GF-D8 (cell line): ENCODE results near the gene MIF4GD.
"Not testable (repeated sequence)": the region's sequence is repeated elsewhere in the genome, so short reads cannot be mapped to it uniquely, and the experiment has no call there.

Experiments
- DNase-seq: peaks from one replicate; lab custom pipeline; 2025; lab: John Stamatoyannopoulos, UW

The MIF4GD gene

DNA sequence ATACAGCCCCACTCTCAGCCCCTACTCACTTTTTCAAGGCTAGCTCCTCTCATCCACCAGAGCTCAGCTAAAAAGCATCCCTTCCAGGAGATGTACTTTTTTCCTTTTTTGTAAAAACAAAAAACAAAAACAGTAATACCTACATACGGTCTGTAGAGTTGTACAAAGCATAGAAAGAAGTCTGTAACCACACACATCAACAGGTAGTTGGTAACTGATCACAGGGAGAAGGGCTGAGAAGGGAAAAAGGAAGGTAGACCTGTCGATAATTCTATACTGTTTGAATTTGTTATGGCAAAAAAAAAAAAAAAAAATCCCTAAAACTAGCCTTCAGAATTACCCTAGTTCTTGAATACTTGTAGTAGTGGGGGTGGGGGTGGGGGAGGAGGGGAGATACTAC is 17.3 kb upstream of the MIF4GD start:
- no peak for DNase-seq

DNA sequence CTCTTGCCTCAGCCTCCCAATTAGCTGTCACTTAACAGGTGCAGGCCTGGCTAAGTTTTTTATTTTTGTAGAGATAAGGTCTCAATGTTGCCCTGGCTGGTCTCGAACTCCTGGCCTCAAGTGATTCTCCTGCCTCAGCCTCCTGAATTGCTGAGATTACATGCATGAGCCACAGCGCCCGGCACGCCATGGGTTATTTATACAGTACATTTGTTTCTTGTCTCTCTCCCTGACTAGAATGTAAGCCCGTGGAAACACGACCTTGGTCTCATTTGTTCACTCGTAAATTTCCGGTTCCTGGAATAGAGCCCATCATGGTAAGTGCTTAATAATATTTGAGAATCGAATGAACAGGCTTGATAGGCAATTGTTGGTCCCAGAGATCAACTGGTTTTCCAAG is 16.2 kb upstream of the MIF4GD start:
- no peak for DNase-seq

DNA sequence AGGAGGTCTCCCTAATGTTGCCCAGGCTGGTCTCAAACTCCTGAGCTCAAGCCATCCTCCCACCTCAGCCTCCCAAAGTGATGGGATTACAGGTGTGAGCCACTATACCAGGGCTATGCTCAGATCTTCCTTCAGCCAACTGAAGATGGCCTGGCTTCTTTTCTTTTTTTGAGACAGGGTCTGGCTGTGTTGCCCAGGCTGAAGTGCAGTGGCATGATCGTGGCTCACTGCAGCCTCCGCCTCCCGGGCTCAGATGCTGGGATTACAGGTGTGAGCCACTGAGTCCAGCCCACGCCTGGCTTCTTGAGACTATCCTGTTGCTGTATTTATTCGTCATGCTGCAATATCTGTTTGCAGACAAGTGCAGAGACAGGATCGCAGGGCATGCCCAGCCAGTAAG is 14.1 kb upstream of the MIF4GD start:
- DNase-seq: no peak

DNA sequence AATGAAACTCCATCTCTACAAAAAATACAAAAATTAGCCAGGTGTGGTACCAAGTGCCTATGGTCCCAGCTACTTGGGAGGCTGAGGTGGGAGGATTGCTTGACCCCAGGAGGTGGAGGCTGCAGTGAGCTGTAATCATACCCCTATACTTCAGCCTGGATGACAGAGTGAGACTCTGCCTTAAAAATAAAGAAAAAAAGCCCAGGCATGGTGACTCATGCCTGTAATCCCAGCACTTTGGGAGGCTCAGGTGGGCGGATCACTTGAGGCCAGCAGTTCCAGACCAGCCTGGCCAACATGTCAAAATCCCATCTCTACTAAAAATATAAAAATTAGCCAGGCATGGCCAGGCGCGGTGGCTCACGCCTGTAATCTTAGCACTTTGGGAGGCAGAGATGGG is 9.2 kb upstream of the MIF4GD start:
- not testable (repeated sequence) for DNase-seq

DNA sequence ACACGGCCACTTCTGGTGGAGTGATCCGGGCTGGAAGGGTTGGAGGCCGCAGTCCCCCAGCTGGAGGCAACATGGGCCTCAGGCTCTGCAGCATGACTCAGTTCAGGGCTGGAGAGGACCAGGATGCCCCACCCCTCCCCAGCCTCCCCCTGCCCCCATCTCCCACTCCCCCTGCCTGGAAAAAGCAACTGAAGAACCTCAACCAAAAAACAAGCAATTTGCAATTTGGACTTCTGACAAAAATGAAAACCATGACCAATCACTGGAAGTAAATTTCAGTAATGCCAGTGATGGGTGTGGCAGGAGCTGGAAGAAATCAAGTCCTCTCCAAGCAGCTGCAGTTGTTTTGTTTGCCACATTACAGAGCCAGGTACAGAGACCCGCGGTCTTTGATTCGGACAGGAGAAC is 6.6 kb upstream of the MIF4GD start:
- no peak for DNase-seq

DNA sequence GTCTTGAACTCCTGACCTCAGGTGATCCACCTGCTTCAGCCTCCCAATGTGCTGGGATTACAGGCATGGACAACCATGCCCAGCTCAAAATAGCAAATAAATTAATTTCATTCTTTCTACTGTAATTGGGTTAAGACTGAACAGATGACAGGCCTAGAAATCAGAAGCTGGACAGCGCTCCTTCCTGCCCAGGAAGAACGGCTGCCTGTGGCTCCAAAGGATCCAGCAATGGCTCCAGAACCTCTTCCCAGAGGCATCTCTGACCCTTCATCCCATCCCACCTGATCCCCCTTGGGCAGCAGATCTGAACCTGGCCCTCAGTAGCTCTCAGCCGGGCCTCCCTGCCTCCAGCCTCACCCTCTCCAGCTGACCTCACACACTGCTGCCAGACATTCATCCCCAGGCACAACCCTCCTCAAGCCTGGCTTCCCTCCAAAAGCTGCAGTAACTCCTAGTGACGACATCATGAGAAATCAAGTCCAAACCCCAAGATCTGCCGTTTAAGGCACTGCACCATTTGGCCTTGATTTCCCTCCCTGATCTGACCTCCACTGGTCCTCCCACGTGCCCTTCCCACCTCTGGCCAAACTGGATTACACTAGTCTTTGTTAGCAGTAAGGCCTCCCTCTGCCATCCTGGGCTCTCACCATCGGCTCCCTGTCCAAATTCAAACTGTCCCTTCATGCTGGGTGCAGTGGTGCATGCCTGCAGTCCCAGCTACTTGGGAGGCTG is 3.1 kb upstream of the MIF4GD start:
- DNase-seq: no peak

DNA sequence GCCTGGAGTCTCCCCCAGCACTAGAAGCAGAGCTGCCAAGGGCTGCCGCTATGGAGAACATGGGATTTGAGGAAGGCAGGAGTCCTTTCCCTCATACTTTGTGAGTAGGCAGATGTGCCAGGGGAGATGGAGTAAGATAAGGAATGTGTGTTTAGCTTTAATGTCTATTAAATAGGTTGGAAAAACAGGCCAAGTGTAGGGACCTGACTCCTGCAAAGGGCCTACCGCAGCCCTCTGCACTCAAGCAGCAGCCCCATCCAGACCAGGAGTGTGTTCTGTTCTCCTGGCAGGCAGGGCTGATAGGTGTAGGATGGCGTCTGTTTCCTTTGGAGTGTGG is 1.8 kb upstream of the MIF4GD start:
- no peak for DNase-seq

DNA sequence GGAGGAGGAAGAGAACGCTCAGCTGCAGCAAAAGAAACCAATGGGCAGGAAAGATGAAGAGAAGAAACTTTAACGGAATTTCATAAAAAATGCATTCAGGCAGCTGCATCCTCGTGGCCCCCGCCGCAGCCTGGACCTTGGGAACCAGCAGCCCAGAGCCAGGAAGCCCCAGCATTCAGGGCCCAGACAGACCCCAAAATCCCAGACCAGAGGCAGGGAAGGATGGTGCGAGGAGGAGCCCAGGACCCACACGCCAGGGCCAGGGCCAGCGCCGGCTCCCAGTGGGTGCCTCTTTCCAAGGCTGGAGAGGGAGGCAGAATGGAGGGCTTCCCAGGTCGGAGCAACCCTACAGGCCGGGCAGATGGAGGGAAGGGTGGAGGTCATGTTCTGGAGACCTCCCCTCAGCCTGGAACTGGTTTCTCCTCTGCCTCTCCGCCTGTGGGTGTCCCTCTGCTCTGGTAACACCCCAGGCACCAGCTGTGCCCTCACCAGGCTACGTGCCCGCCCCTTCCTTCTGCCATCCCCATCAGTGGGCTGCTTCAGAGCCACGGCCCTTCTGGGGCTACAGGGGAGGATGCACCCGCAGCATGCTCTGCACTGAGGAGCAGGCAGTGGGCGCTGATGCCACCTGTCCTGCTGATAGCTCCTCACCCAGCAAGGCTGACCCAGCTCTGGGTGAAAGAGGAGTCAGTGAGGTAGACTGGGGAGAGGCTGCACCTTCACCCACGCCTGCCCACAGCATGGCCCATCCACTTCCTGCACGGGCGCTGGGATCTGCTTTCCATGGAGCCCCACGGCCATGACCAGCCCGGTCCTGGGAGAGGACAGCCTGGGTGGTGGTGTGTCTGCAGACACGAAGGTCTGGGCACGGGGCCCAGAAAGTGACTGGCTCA is 1.2 kb upstream of the MIF4GD start:
- DNase-seq: no peak

DNA sequence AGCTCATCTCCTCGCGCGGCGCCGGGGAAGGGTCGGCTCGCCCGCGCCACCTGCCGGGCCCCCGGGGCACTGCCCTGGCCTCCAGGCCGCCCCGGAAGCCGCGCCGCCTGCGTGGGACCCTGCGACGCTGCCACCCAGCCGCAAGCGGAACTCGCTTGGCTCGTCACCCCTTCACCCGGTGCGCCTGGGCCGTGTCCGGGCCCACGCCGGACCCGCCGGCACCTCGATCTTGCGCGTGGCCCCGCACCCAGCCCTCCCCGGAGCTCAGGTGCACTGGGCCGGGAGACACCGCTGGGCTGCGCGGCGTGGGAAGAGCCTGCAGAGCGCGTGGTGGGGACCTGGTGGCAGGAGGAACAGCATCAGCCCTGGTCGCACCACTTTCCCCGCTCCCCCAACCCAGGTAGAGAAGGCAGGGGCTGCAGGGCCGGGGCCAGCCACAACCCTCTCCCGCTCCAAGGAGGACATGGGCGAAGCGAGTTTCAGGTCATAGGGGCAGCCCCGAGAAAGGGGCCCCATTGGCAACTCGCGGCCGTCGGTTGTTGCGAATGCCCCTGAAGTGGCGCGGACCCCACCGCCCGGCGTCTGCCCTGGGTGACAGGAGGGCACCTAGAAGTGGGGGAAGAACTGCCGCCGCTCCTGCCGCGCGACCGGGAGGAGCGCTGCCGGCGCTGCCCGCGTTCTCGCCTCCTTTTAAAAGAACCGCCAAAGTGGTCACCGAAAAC is 363 bp upstream of the MIF4GD start:
- DNase-seq: peak; percentile 45

DNA sequence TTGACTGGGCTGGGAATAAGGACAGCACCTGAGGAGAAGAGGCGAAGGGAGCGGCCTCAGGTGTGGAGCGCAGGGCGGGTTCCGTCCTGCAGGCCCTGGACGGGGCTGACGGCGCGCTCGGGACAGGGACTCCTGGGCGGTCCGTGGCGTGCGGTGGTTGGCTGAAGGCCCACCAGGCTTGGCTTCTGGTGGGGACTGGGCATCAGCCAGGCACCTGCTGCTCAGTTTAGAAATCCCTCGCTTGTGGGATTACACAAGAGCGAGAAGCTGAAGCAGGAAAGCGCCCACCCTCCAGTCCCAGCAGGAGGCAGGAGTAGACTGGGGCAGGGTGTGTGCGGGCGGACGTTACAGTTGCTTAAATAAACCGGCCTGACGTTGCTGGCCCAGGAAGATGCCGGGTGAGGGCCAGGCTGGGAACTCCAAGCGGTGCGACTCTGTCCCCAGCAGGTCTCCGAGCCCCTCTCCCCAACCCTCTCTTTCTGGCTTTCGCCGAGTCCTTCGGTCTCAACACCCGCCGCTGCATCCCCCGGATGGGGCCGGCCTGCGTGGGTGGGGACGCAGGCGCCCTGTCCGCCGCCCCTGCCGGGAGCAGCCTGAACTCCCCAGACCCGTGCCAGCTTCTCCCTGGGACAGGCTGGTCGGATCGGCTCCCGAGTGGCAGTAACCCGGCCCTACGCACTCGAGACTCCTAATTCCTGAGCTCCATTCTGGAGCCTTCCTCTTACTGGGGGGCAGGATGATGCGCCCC is 639 bp downstream of the MIF4GD start:
- DNase-seq: peak; percentile 81

DNA sequence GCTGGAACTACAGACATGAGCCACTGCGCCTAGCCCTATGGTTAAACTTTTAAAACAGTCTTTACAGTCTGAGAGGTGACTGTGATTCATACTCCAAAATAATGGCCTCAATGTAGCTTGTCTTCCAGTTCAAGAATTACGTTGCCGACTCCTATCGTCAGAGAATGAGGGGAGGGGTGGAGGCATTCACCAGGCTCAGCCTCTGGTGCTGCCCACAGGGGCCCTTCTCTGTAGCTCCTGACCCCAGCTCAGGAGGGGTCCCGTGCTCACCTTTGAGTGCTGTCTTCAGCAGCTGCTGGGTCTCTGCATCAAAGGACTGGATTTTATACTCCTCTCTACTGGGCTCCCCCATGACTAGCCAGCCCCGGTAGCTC is 1.2 kb downstream of the MIF4GD start:
- DNase-seq: no peak

DNA sequence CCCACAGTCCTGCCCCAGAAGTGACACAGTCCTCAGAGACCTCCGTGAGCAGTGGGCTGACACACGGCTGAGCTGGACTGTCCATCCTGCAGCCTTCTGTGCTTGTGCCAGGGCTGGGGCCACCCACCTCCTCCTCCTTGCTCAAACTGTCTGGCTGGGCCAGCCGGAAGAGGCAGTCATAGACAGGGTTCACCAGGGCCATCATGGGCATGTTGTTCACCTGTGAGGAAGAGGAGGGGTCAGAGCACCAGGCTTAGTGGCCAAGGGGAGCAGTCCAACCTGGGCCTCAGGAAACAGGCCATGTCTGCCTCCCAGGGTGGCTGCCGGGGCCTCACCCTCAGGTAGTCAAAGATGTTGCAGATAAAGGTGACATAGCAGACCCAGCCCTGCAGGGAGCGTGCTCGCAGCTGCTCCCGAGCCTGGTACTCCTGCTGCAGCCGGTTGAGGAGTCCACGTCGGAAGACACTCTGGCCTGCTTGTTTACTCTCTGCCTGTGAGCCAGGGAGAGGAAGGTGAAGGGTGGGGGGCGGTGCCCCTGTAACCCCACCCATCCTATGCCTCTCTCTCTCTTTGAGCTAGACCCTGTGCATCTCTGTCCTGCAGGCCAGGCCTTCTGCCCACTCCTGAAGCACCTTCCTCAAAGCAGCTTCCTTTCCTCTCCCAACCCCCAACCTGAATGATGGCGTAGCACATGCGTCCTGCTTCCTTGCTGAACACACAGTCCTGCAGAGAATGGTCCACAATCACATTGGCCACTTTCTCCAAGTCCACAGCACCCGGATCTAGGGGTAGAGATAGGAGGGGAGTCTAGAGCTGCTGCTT is 3.4 kb downstream of the MIF4GD start:
- no peak for DNase-seq

DNA sequence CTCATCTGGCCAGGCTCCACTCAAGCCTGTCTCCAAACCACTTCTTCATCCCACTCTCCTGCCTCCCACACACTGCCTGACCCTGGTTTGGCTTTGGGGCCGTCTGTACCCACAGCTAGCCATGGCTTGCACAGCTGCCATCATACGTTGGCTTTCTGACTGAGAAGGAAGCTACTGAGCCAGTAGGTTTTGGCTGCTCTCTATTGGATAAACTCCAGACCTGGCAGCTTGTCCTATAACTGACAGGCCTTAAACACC is 3.9 kb downstream of the MIF4GD start:
- DNase-seq: peak; percentile 90

DNA sequence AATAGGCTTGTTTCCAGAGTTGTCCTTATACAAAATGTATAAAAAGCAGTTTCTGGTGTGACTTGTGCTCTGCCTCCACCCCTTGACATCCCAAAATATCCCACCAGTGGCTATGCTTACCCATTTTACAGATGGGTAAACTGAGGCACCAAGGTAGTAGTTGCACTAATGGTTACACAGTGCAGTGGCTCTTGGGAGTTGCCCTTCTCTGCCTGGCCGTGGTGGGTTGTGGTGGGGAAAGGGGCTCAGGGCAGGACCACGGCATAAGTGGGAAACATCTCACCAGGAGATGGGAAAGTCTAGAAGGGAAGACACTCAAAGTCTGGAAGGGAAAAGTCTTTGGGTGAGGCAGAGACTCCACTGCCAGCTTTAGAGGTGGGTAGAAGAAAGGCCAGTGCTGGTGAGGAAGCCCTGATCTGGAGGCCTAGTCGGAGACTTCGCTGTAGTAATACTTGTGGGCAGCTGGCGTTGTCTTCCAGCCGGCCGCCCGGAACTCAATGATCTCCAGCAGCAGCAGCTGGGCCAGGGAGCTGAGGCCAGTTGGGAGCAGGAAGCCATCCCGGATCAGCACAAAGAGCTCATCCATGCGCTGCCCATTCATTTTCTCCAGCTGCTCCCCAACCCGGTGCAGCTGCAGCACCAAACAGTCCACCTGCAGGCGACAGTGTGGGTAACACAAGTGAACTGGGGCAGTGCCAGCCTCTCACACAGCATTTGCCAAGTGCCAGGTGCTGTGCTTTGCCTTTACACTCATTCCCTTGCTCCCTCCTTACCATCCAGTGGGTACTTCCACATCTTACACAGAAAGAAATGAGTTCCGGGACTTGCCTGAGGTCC is 4.5 kb downstream of the MIF4GD start:
- no peak for DNase-seq

DNA sequence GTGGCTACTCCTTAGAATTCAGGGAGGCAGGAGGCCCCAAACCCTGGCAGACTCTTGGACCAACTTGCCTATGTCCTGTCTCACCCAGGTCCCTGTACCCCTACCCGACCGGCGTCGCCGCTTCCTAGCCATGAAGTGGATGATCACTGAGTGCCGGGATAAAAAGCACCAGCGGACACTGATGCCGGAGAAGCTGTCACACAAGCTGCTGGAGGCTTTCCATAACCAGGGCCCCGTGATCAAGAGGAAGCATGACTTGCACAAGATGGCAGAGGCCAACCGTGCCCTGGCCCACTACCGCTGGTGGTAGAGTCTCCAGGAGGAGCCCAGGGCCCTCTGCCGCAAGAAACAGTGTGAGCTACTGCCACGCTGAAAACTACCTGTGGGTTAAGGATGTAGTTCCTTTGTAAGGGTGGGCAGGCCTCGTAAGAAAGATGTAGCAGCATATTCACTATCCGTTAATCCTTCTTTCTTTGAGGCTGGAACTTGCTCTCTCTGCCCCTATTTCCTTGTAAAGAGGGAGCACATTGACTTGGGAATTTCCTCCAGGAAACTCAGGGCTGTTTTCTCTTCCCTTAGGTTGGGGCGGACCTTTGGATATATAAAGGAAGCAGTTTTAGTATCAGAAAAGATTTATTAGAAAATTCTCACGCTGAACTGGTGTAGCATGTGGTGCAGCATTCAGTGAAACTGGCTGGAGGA is 5.3 kb downstream of the MIF4GD start:
- DNase-seq: no peak

DNA sequence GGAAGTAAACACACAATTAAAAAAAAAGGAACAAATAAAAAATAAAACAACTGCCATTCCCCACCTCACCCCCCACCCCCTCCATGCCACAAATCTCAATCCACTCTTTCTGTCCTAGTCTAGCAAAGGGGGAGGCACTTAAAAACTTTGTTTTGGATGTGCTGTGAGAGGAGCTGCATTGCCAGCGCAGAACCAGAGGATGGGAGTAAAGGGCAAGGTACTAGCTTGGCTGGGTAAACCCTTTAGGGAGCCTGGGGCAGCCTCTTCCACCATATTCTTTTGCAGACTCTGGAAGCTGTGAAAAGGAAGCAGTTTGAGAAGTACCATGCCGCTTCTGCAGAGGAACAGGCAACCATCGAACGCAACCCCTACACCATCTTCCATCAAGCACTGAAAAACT is 8.0 kb downstream of the MIF4GD start:
- no peak for DNase-seq

DNA sequence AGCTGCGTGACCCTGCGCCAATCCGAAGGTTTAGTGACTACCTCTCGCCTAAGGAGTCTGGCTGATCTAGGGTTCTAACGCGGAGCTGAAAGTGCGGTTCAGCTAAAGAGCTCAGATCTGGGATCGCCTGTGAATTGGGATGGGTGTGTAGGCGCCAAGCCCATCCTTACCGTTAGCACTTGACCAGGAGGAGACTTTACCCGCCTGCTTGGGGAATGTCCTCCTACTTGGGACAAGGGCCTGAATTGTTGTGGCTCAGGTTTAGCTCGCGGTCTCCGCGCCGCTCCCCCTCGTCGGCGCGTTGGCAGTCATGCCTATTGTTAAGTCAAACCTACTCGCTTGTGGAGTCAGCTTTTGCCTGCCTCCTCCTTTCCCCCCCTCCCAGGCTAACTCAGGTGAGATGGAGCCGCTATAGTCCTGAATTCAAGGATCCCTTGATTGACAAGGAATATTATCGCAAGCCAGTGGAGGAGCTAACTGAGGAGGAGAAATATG is 8.9 kb downstream of the MIF4GD start:
- DNase-seq: no peak

DNA sequence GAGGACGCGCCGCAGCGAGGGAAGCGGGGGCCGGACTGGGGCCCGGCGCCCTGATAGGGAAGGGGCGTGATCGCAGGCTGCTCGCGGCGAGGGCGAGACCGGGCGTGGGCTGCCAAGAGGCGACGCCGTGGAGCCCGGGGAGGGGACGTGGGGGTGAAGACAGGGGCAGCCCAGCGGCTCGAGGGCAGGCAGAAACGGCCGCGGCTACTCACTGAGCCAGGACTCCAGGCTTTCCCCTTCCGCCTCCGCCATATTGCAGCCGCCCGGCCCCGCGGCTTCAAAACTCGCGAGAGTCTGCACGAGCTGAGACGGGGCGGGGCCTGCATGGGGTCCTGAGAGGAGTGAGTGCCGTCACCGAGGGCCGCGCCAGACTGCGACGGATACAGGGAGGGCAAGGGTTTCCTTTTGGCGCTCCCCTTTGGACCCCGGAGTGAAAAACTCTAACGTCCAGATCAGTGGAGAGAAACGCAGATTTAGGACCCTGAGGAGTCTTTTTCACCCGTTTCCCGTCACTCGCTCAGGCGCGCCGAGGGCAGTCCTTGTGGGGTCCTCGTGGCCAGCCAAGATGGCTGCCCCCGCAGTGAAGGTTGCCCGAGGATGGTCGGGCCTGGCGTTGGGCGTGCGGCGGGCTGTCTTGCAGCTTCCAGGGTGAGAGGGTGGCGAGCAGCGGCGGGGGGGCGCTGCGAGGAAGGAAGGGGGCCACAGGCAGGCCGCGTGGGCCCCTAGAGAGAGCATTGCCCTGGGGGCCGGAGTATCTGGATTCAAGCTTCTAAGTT is 9.5 kb downstream of the MIF4GD start, which contains the start of the genes GGA3 and MRPS7:
Gene GGA3 (minus strand): TSS at position 271 of the 776 bp plus-strand sequence. CDS start 19 bp downstream, at position 252.
Gene MRPS7 (plus strand): TSS at position 544 of the 776 bp plus-strand sequence. CDS start 22 bp downstream, at position 566.
- DNase-seq: peak; percentile 73
